ENCODE data around the gene HEG1.

DNA sequence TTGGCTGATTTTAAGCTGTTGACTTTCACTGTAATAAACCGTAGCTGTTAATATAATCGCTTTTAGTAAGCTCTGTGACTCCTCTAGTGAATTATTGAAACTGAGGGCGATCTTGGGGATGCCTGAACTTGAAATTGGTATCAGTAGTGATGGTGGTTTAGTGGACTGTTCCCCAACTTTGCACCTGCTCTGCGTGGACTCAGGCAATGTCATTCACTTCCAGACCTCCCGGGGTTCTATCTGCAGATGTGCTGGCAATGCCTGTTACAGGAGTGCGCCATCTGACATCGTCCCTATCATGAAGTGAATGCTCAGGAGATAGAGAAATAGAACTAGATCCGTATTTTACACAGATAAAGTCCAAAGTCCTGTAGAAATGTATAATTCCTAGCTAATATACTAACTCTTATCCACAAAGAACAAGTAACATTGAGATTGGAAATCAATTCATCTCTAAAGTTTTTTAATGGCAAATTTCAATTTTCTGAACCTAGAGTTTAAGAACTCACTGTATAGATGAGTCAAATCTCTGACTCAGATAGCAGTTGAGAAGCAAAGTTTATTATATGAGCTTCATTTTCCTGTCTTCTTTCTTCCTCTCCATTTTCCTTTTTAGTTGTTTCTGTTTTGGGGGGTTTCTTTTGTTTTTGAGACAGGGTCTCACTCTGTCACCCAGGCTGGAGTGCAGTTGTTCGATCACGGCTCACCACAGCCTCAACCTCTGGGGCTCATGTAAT is 51.8 kb downstream of the HEG1 start:
- TF ChIP-seq, protein P1, sequence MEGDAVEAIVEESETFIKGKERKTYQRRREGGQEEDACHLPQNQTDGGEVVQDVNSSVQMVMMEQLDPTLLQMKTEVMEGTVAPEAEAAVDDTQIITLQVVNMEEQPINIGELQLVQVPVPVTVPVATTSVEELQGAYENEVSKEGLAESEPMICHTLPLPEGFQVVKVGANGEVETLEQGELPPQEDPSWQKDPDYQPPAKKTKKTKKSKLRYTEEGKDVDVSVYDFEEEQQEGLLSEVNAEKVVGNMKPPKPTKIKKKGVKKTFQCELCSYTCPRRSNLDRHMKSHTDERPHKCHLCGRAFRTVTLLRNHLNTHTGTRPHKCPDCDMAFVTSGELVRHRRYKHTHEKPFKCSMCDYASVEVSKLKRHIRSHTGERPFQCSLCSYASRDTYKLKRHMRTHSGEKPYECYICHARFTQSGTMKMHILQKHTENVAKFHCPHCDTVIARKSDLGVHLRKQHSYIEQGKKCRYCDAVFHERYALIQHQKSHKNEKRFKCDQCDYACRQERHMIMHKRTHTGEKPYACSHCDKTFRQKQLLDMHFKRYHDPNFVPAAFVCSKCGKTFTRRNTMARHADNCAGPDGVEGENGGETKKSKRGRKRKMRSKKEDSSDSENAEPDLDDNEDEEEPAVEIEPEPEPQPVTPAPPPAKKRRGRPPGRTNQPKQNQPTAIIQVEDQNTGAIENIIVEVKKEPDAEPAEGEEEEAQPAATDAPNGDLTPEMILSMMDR (conservative IDR thresholded peaks at IDR 0.05 in 1 of 2, IDR thresholded peaks at IDR 0.05 in 1 of 2; ENCODE audit: extremely low read depth in 1 of 2, insufficient read depth in 1 of 2, low read depth in 1 of 2, low read length in 2 of 2): no peak
- TF ChIP-seq EZH2 (IDR thresholded peaks at IDR 0.05; ENCODE audit: borderline replicate concordance, low read length): no peak

Data from mammary epithelial cell (primary cell).